DOHH2 (cell line): Measurements from ENCODE around the gene SEC14L1.
"Not testable (repeated sequence)": the region's sequence is repeated elsewhere in the genome, so short reads cannot be mapped to it uniquely, and the experiment has no call there.

ENCODE experiments used
- EZH2phosphoT487 ChIP-seq: fragments of 200-600 bp; sonication (generic); IDR thresholded peaks from 2 replicates; pipeline ENCODE4 v1.6.1; 2017; ENCODE audit warnings: borderline replicate concordance, mild to moderate bottlenecking, antibody characterized with exemption, low read length, moderate library complexity, mixed read lengths
- TF ChIP-seq, protein P1 (sequence below): fragments of 200-600 bp; sonication (generic); IDR thresholded peaks from one replicate; pipeline ENCODE4 v1.5.1; 2014; ENCODE audit warnings: antibody characterized with exemption, mild to moderate bottlenecking, low read depth, low read length; ENCODE audit not compliant: poor library complexity, severe bottlenecking

DNA sequence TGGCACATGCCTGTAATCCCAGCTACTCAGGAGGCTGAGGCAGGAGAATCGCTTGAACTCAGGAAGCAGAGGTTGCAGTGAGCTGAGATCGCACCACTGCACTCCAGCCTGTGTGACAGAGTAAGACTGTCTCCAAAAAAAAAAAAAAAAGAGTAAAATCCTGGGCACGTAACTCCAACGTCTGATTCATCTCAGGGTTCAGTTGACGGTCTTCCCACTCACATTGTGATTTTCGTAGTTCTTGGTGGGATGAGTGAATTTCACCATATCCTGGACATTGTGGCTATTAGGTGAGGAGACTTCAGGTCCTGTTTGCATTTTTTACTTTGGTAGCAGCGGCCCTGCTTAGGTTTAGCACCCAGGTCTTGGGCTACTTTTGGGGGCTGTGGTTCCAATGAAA is 111.5 kb downstream of the SEC14L1 start:
- TF ChIP-seq, protein P1, sequence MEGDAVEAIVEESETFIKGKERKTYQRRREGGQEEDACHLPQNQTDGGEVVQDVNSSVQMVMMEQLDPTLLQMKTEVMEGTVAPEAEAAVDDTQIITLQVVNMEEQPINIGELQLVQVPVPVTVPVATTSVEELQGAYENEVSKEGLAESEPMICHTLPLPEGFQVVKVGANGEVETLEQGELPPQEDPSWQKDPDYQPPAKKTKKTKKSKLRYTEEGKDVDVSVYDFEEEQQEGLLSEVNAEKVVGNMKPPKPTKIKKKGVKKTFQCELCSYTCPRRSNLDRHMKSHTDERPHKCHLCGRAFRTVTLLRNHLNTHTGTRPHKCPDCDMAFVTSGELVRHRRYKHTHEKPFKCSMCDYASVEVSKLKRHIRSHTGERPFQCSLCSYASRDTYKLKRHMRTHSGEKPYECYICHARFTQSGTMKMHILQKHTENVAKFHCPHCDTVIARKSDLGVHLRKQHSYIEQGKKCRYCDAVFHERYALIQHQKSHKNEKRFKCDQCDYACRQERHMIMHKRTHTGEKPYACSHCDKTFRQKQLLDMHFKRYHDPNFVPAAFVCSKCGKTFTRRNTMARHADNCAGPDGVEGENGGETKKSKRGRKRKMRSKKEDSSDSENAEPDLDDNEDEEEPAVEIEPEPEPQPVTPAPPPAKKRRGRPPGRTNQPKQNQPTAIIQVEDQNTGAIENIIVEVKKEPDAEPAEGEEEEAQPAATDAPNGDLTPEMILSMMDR, result not testable (repeated sequence)
- not testable (repeated sequence) for TF ChIP-seq EZH2phosphoT487
